ENCODE results near the gene ERO1A.

The ERO1A gene

DNA sequence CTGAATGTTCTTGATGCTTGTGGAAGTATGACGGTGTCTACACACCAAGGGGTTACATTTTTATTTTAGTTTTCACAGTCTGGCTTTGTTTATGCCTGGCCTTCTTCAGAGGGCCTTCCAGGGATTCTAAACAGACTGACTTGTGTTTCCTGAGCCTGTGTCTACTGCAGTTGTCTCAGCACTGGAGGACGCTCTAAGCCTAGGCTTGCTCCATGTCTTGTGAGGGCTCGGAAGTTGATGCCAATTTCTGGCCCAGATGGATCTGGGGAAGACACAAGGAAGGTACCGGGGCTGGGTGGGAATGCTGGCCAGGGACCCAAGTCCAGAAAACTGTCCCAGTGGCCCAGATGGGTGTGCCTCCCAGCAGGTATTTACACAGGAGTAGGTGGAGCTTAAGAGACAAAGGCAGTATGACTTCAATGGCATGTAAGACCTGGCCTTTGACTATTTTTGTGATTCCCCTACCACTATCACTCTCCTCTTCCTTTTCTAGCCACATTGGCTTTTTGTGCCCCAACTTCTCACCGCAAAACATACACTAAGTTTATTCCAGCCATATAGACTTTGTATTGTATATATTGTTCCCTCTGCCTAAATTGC, 85.8 kb downstream of the ERO1A start:
- FAIRE-seq = no peak
- DNase-seq (ENCODE audit: insufficient read length, low spot score) = no peak
- TF ChIP-seq CTCF (IDR thresholded peaks at IDR 0.05; ENCODE audit: insufficient read depth, missing control alignments) = no peak

DNA sequence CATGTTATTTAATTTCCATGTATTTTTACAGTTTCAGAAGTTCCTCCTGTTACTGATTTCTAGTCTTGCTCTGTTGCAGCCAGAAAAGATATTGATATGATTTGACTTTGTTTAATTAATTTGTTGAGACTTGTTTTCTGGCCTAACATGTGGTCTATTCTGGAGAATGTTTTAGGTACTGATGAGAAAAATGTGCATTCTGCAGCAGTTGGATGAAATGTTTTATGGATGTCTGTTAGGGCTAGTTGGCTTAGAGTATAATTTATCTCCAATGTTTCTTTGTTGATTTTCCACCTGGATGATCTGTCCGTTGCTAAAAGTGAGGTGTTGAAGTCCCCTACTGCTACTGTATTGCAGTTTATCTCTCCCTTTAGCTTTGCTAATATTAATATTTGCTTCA, 88.3 kb downstream of the ERO1A start:
- DNase-seq (ENCODE audit: insufficient read length, low spot score) (no peak), FAIRE-seq (no peak)
- TF ChIP-seq CTCF (IDR thresholded peaks at IDR 0.05; ENCODE audit: insufficient read depth, missing control alignments) = no peak

GRCh38 chr14:52602131-52602530, 93.2 kb downstream of the ERO1A start:
- peak; percentile 29 for FAIRE-seq
- DNase-seq (ENCODE audit: insufficient read length, low spot score) = no peak
- no peak for TF ChIP-seq CTCF (IDR thresholded peaks at IDR 0.05; ENCODE audit: insufficient read depth, missing control alignments)

GRCh38 chr14:52599974-52600373, 95.4 kb downstream of the ERO1A start:
- TF ChIP-seq CTCF (IDR thresholded peaks at IDR 0.05; ENCODE audit: insufficient read depth, missing control alignments) = no peak
- no peak for FAIRE-seq
- DNase-seq (ENCODE audit: insufficient read length, low spot score) = no peak

- no peak for TF ChIP-seq CTCF (IDR thresholded peaks at IDR 0.05; ENCODE audit: insufficient read depth, missing control alignments)
- no peak for DNase-seq (ENCODE audit: insufficient read length, low spot score)
- FAIRE-seq = no peak
Observed at GRCh38 chr14:52598568-52598967, 96.8 kb downstream of the ERO1A start.

GRCh38 chr14:52596861-52597260, 98.5 kb downstream of the ERO1A start:
- FAIRE-seq (no peak), DNase-seq (ENCODE audit: insufficient read length, low spot score) (no peak)
- TF ChIP-seq CTCF (IDR thresholded peaks at IDR 0.05; ENCODE audit: insufficient read depth, missing control alignments) = no peak

GRCh38 chr14:52596320-52596719, 99.0 kb downstream of the ERO1A start:
- TF ChIP-seq CTCF (IDR thresholded peaks at IDR 0.05; ENCODE audit: insufficient read depth, missing control alignments) = no peak
- no peak for FAIRE-seq
- DNase-seq (ENCODE audit: insufficient read length, low spot score) = no peak
